Activated CD8-positive, alpha-beta memory T cell treated with anti-CD3 and anti-CD28 coated beads, Interleukin-2, amount 50 U/mL, for 1 hour (primary cell): ENCODE data around the gene CNPY1.

Experiments used
- DNase-seq: peaks from one replicate; pipeline ENCODE4 v3.0.0-alpha.2; 2020; ENCODE audit errors: extremely low read depth

CNPY1 gene

DNA sequence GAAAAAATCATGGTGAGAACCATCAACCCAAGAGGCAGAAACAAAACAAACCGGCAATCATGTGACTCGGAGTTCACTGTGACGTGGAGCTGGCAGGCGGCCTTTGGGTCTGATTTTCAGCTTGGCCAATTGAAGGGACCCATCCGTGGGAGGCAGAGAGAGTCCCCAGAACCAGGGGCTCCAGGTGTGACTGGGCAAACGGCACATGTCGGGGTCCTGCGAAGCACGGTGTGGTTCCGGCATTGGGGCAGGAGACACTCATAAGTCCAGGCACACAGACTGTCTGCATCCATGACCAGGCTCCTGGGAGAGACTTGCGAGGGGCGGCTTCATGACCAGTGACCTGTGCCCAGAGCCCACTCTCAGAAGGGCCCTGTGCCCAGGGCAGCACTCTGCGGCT lies 12.6 kb upstream of the CNPY1 start:
- no peak for DNase-seq

- no peak for DNase-seq
These were observed 12.0 kb upstream of the CNPY1 start for GRCh38 chr7:155558351-155558750.

DNA sequence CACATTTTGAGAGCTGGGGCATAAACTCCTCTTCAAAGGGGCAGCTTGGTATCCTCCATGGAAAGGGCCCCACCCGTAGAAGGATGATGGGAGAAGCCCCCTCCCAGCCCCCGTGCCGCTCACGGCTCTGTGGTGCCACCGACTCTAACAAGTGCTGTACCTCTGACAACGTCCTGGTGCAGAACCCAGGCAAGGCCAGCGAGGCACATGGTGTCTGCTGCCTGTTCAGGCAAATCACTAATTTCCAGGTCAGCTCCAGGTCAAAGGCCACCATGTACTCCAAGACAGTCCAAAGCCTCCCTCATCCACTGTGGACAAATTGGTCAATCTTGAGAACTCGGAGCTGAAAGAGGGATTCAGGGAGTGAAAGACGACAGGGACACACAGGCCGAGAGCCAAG lies 11.4 kb upstream of the CNPY1 start:
- no peak for DNase-seq

- DNase-seq: no peak
These were observed 10.4 kb upstream of the CNPY1 start for GRCh38 chr7:155556763-155557162.

DNA sequence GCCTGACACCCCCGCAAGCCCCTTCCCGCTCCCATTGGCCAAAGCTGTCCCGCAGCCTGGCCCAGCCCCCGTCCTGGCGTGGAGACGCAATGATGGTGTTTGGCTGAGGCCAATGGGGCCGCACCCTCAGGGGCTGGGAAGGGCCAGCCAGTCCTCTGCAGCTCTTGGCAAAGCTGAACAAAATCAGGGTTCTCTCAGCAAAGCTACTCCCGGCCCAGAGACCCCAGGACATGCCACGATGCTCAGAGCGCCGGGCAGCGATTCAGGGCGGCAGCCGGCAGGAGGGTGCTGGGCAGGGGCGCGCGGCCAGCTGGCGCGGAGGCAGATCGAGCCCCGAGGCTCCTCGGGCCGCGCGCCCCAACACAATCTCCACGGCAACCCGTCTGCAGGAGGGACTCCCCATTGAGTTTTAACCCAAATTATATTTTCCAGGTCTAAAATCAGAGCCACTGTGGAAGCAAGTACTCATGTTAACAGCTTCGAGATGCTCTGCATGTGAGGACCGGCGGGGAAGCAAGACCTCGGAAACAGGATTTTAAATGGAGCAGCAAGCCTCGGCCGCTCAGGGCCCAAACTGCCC lies 8.8 kb upstream of the CNPY1 start:
- DNase-seq: no peak

GRCh38 chr7:155553871-155554270 lies 7.5 kb upstream of the CNPY1 start:
- no peak for DNase-seq

DNA sequence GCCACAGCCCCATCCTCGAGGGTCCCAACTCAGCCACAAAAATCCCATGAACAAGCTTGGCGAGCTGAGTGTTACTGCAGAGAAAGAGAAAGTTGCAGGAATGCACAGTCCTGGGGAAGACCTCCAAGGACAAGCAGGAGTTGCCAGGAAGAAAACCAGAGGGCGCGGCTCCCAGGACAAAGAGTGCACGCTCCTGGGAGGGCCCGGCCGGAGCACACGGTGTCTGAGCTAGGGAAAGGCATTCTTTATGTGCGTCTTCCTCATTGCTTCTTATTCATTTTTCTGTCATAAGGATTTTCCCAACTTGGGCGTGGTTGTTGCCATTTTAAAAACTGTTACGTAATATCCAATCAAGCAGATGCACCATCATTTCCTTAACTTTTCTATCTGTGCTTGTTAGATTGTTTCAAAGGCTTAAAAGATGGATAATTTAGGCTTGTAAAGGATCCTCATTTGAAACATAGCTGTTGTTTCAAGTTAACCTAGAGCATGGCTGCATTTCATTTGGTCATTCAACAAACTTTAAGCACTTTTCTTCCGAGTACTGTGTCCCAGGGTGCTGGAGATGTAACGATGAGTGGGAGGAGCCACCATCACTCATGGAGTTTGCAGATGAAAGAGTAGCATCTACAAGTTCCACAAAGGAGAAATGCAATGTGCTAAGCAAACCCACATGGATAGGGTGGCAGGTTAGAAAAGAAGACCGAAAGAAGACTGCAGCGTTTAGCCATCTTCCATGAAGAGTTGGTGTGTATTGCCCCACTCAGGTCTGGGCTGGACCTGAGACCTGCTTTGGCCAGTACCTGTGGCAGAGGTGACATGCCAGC lies 5.6 kb upstream of the CNPY1 start:
- no peak for DNase-seq

GRCh38 chr7:155550916-155551315 lies 4.6 kb upstream of the CNPY1 start:
- DNase-seq: no peak

- DNase-seq: no peak
These were observed 2.9 kb upstream of the CNPY1 start for GRCh38 chr7:155549226-155549625.

DNA sequence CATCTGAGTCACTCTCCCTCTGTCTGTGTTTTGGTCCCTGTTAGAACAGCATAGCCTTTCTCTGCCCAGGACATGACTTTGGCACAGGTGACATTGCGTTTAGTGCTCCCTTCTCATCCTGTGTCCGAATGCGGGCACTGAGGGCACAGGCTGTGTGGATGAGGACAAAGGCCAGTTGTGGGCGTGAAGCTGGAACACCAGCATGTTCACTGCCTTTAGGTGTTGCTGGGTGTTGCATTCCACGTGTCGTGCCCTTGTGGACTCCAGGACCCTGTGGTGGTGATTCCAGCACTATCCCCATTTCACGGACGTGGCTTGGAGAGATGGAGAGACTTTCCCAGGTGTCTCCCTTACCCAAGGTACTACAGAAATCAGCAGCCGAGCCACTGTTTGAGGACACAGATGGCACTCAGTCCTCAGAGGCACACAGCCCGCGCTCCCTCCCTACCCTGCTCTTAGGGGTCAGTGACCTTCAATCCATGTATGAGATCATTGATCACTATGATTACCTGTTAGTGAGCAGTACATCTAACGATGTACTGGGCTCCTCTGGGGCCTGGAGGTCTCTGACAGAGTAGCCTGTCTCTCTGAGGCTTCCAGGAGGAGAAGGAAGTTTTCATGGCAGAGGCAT lies 917 bp upstream of the CNPY1 start:
- DNase-seq: no peak

DNA sequence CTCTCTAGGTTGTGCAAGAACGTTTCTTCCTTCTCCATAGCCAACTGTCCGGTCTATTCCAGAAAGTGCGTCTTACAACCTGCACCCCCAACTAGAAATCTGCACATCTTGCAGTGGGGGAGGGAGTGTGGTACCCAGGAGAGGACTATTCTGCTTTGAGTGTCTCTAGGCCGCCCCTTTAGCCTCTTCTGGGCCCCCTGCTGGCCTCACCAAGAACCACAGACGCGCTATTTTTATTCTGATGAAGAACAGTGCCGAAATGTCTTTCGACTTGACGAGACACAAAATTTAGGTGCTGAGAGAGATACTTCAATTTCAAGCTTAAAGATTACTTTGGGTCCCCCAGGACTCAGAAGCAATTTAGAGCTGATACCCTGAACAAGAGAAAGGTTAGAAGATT lies 1.0 kb downstream of the CNPY1 start:
- no peak for DNase-seq

DNA sequence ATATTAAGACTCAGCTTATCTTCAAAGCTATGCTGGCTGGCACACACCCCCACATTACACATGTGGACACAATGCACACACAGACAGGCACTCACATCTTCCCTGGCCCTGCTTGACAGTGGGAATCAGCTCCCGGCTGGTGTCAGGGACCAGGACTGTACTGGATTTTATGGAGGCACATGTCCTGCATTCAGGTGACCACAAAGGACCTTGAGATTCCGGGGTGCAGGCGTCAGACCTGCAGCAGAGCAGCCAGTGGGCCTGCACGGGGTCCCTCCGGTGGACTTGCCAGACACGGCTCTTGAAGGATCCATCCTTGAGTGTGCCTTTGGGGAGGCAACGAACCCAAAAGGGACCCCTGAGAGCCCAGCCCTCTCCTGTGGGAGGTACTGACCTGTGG lies 1.9 kb downstream of the CNPY1 start:
- no peak for DNase-seq

DNA sequence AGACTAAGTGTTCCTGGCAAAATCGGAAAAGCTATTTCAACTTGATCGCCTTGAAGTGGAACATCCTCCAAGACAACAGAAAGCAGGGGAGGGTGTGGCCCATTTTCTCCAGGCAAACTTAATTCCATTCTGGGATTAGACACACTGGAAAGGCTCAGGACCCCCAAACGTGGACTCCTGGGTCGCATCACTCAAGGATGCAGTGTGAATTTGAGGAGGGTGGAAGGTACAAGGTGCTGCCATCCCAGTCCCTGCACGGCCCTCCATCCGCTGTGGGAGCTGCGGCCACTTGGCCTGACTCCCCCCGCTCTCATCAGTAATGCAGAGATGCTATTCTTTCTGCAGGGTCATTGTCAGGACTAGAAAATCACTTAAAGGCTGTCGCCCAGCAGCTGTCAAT lies 2.4 kb downstream of the CNPY1 start:
- no peak for DNase-seq

- no peak for DNase-seq
These were observed 3.1 kb downstream of the CNPY1 start for GRCh38 chr7:155543011-155543876.

GRCh38 chr7:155541986-155542675 lies 4.2 kb downstream of the CNPY1 start:
- DNase-seq: no peak

DNA sequence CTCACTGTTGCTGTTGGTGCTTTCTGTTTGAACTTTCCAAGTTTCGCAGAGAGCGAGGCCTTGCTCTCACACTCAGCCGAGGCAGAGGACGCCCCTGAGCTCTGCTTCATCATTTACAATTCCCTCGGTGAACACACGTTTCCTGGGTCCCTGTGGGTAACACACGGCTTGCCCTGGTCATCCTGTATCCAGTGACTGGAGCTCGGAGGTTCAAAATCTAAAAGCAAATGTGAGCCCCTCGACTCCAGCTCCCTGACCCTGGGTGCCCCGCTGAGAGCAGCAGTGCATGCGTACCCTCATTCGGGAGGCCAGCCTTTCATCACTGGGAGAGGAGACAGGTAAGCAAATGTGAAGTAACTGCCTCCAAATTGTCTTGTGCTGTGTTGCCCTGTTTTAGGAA lies 5.8 kb downstream of the CNPY1 start:
- DNase-seq: no peak

DNA sequence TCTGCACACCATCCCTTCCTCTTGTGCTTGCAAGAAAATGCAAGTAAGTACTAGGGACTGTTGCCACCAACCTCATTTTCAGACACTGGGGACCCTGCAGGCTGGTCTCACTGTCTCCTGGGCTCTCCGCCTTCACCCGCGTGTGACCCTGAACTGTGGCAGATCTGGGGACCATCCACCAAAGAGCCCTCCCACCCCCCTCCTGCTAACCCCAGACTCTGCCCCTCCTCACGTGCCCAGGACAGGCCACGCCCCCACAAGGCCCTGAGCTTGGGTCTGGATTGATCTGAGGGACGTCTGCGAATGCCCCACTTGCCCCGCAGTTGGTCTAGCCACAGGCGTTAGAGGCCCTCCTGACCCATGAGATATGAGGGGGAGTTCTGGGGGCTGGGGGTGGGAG lies 8.1 kb downstream of the CNPY1 start:
- DNase-seq: no peak

GRCh38 chr7:155536451-155536850 lies 9.9 kb downstream of the CNPY1 start:
- no peak for DNase-seq

DNA sequence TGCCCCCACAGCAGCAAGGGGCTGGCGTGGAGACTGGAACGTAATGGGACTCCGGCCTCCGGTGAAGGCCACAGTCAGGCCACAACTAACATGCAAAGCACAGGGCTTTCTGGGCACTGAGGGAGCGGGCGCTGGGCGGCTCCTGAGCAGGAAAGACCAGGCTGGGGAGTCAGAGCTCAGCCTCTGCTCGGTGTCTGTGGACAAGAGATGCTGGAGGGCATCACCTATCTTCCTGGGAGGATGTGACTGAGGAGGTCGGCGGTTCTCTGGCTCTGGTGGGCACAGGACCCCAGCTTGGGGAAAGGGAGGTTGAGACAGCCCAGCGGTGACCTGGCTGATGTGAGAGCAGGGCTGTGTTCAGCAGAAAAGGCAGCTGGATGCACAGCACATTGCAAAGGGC lies 11.7 kb downstream of the CNPY1 start:
- DNase-seq: no peak

DNA sequence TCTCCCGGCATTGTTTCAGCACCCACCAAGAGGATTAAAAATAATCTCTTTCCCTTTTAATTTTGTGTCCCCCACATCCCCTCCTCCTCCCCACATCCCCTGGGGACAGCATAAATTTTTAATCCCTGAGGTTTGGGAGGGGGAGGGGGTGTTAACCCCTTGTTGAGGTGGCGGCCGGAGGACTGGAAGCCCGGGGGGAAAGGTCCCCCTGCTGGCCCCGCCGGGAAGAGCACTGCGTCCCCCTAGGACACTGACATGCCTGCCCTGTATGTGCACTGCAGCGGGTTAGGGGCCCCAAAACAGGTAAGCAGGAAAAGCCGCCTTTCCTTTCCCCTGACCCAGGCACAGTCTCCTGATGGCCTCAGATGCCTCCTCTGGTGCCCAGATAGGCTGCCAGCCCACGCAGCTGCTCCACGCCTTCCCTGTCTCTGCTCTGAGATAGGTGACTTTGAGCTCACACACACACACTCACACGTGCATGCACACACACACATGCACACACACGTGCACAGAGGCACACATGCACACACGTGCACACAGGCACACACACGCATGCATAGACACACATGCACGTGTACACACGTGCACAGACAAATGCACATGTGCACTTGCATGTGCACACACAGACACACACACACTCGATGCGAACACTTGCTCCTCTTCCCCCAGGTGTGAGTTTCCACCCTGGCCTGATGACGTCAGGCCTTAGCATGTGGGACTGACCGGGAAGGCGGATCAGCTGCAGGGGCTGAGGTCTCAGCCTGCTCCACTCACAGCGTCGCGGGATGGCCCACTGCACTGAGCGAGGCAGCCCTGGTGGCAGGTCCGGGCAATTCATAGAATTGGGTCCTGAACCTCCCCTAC lies 12.3 kb downstream of the CNPY1 start:
- no peak for DNase-seq
